GM12878 (cell line): Measurements from ENCODE around the gene SLC12A2. TPM values are rescaled to one million over a fixed set of nuclear protein-coding genes. Genes with fewer than 3 reads are reported as not detected.

Experiments
- BHLHE40 ChIP-seq, 2 experiments: fragments of 450-650 bp in 1 of 2; IDR thresholded peaks; 2 replicates each; pipeline ENCODE4 v1.6.1; 2011 to 2017; ENCODE audit warnings: low read depth in 2 of 2, borderline replicate concordance in 1 of 2, improper control_type of control experiment in 1 of 2, low read length in 1 of 2, mild to moderate bottlenecking in 1 of 2
- BMI1 ChIP-seq: fragments of 450-650 bp; IDR thresholded peaks from 2 replicates; pipeline ENCODE4 v1.6.1; 2016; ENCODE audit warnings: mild to moderate bottlenecking, moderate library complexity, borderline replicate concordance
- BRCA1 ChIP-seq: IDR thresholded peaks from 2 replicates; pipeline ENCODE4 v1.6.1; 2011; ENCODE audit warnings: low read depth, low read length, improper control_type of control experiment
- CEBPB ChIP-seq, 2 experiments: fragments of 150-350 bp in 1 of 2; IDR thresholded peaks; 2 replicates each; pipeline ENCODE4 v1.6.1; 2012 to 2014; ENCODE audit warnings: low read depth in 2 of 2, low read length in 2 of 2, borderline replicate concordance in 1 of 2, inconsistent platforms in 1 of 2
- GATAD2B ChIP-seq: fragments of 450-650 bp; conservative IDR thresholded peaks from 2 replicates; pipeline ENCODE4 v1.6.1; 2017; ENCODE audit warnings: low read depth, mild to moderate bottlenecking, moderate library complexity
- IKZF1 ChIP-seq: fragments of 450-650 bp; conservative IDR thresholded peaks from 2 replicates; pipeline ENCODE4 v1.6.1; 2017; ENCODE audit warnings: antibody characterized with exemption, mild to moderate bottlenecking
- LARP7 ChIP-seq: fragments of 450-650 bp; IDR thresholded peaks from 2 replicates; pipeline ENCODE4 v1.6.1; 2017; ENCODE audit warnings: mild to moderate bottlenecking
- NBN ChIP-seq: fragments of 450-650 bp; IDR thresholded peaks from 2 replicates; pipeline ENCODE4 v1.6.1; 2016
- NR2C1 ChIP-seq: fragments of 450-650 bp; IDR thresholded peaks from 2 replicates; pipeline ENCODE4 v1.6.1; 2017; ENCODE audit warnings: antibody characterized with exemption, mild to moderate bottlenecking, moderate library complexity
- RAD21 ChIP-seq: IDR thresholded peaks from 2 replicates; pipeline ENCODE4 v1.6.1; 2011; ENCODE audit warnings: mild to moderate bottlenecking, low read depth, low read length, moderate library complexity; ENCODE audit not compliant: insufficient read depth
- RCOR1 ChIP-seq: conservative IDR thresholded peaks from 2 replicates; pipeline ENCODE4 v1.6.1; 2012; ENCODE audit warnings: low read depth, low read length, improper control_type of control experiment
- SMAD5 ChIP-seq: IDR thresholded peaks from 2 replicates; pipeline ENCODE4 v1.6.1; 2016; ENCODE audit warnings: antibody characterized with exemption, low read depth
- SPI1 ChIP-seq: IDR thresholded peaks from 2 replicates; pipeline ENCODE4 v1.6.1; 2011; ENCODE audit warnings: low read depth, mild to moderate bottlenecking, low read length, moderate library complexity, borderline replicate concordance; ENCODE audit not compliant: insufficient read depth
- WRNIP1 ChIP-seq: IDR thresholded peaks from 2 replicates; pipeline ENCODE4 v1.6.1; 2011; ENCODE audit warnings: low read depth, low read length, improper control_type of control experiment, borderline replicate concordance
- ZNF384 ChIP-seq: IDR thresholded peaks from 2 replicates; pipeline ENCODE4 v1.6.1; 2012; ENCODE audit warnings: low read depth, mild to moderate bottlenecking, low read length, improper control_type of control experiment, borderline replicate concordance
- polyA plus RNA-seq, 11 experiments: library from polyadenylated mRNA; depleted of rRNA in 4 of 11; unstranded in 6 of 11; stranded (reverse) in 5 of 11; fragments of >200 nt; fragmentation: Nextera tagmentation in 4 of 11; fragmentation: Illumina TruSeq in 1 of 11; extraction: Ambion mirVana in 4 of 11; extraction: Trizol in 1 of 11; gene quantifications; 1 replicate in 1 of 11; 2 replicates in 10 of 11; pipeline versions ENCODE4 v1.2.1 to v1.2.3, GENCODE V29; 2011 to 2016; ENCODE audit warnings: inconsistent platforms in 2 of 11, missing spikeins in 2 of 11, low read depth in 1 of 11
- total RNA-seq, 4 experiments: library from RNA; depleted of rRNA in 3 of 4; stranded (reverse); fragments of >200 nt in 3 of 4; fragmentation: Illumina TruSeq in 1 of 4; extraction: Trizol in 1 of 4; gene quantifications; 2 replicates each; pipeline versions ENCODE4 v1.2.1 to v1.2.3, GENCODE V29; 2013 to 2021
- TF ChIP-seq, protein P1 (sequence below): IDR thresholded peaks from 2 replicates; pipeline ENCODE4 v1.6.1; 2011; ENCODE audit warnings: borderline replicate concordance, low read depth, mild to moderate bottlenecking, moderate library complexity, low read length; ENCODE audit not compliant: insufficient read depth, poor library complexity, severe bottlenecking
- TF ChIP-seq, protein P2 (sequence below): fragments of 450-650 bp; IDR thresholded peaks from 2 replicates; pipeline ENCODE4 v1.6.1; 2017; ENCODE audit warnings: borderline replicate concordance
- TF ChIP-seq, protein P3 (sequence below): fragments of 450-650 bp; IDR thresholded peaks from 2 replicates; pipeline ENCODE4 v1.6.1; 2017; ENCODE audit warnings: mild to moderate bottlenecking, moderate library complexity
- TF ChIP-seq, protein P4 (sequence below): IDR thresholded peaks from 2 replicates; pipeline ENCODE4 v1.6.1; 2012; ENCODE audit warnings: improper control_type of control experiment, low read depth, low read length; ENCODE audit not compliant: insufficient replicate concordance

SLC12A2 gene
- total and polyA plus RNA-seq, 10 of the 15 experiments (the other 5 are each of a cell fraction or from before 2014, with no cell fraction given): 5.1 to 21.8 (median 10.5) TPM

DNA sequence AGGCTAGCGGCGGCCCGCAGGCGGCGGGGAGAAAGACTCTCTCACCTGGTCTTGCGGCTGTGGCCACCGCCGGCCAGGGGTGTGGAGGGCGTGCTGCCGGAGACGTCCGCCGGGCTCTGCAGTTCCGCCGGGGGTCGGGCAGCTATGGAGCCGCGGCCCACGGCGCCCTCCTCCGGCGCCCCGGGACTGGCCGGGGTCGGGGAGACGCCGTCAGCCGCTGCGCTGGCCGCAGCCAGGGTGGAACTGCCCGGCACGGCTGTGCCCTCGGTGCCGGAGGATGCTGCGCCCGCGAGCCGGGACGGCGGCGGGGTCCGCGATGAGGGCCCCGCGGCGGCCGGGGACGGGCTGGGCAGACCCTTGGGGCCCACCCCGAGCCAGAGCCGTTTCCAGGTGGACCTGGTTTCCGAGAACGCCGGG lies 253 bp downstream of the SLC12A2 start (continued):
- TF ChIP-seq BHLHE40 (IDR thresholded peaks at IDR 0.05; ENCODE audit: borderline replicate concordance in 1 of 2, low read depth in 2 of 2, low read length in 1 of 2): no peak
- no peak for TF ChIP-seq SPI1
- TF ChIP-seq, protein P1, sequence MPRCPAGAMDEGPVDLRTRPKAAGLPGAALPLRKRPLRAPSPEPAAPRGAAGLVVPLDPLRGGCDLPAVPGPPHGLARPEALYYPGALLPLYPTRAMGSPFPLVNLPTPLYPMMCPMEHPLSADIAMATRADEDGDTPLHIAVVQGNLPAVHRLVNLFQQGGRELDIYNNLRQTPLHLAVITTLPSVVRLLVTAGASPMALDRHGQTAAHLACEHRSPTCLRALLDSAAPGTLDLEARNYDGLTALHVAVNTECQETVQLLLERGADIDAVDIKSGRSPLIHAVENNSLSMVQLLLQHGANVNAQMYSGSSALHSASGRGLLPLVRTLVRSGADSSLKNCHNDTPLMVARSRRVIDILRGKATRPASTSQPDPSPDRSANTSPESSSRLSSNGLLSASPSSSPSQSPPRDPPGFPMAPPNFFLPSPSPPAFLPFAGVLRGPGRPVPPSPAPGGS: no peak
- no peak for TF ChIP-seq SMAD5
- TF ChIP-seq RAD21: peak; percentile 42
- TF ChIP-seq, protein P2, sequence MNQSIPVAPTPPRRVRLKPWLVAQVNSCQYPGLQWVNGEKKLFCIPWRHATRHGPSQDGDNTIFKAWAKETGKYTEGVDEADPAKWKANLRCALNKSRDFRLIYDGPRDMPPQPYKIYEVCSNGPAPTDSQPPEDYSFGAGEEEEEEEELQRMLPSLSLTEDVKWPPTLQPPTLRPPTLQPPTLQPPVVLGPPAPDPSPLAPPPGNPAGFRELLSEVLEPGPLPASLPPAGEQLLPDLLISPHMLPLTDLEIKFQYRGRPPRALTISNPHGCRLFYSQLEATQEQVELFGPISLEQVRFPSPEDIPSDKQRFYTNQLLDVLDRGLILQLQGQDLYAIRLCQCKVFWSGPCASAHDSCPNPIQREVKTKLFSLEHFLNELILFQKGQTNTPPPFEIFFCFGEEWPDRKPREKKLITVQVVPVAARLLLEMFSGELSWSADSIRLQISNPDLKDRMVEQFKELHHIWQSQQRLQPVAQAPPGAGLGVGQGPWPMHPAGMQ: no peak
- TF ChIP-seq IKZF1: peak; percentile 81
- TF ChIP-seq GATAD2B: peak; percentile 77; the same call in 1 of the 2 replicates
- no peak for TF ChIP-seq BMI1
- no peak for TF ChIP-seq NBN
- TF ChIP-seq, protein P3, sequence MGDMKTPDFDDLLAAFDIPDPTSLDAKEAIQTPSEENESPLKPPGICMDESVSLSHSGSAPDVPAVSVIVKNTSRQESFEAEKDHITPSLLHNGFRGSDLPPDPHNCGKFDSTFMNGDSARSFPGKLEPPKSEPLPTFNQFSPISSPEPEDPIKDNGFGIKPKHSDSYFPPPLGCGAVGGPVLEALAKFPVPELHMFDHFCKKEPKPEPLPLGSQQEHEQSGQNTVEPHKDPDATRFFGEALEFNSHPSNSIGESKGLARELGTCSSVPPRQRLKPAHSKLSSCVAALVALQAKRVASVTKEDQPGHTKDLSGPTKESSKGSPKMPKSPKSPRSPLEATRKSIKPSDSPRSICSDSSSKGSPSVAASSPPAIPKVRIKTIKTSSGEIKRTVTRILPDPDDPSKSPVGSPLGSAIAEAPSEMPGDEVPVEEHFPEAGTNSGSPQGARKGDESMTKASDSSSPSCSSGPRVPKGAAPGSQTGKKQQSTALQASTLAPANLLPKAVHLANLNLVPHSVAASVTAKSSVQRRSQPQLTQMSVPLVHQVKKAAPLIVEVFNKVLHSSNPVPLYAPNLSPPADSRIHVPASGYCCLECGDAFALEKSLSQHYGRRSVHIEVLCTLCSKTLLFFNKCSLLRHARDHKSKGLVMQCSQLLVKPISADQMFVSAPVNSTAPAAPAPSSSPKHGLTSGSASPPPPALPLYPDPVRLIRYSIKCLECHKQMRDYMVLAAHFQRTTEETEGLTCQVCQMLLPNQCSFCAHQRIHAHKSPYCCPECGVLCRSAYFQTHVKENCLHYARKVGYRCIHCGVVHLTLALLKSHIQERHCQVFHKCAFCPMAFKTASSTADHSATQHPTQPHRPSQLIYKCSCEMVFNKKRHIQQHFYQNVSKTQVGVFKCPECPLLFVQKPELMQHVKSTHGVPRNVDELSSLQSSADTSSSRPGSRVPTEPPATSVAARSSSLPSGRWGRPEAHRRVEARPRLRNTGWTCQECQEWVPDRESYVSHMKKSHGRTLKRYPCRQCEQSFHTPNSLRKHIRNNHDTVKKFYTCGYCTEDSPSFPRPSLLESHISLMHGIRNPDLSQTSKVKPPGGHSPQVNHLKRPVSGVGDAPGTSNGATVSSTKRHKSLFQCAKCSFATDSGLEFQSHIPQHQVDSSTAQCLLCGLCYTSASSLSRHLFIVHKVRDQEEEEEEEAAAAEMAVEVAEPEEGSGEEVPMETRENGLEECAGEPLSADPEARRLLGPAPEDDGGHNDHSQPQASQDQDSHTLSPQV: no peak
- peak; percentile 74 for TF ChIP-seq LARP7
- TF ChIP-seq BRCA1: no peak
- TF ChIP-seq, protein P4, sequence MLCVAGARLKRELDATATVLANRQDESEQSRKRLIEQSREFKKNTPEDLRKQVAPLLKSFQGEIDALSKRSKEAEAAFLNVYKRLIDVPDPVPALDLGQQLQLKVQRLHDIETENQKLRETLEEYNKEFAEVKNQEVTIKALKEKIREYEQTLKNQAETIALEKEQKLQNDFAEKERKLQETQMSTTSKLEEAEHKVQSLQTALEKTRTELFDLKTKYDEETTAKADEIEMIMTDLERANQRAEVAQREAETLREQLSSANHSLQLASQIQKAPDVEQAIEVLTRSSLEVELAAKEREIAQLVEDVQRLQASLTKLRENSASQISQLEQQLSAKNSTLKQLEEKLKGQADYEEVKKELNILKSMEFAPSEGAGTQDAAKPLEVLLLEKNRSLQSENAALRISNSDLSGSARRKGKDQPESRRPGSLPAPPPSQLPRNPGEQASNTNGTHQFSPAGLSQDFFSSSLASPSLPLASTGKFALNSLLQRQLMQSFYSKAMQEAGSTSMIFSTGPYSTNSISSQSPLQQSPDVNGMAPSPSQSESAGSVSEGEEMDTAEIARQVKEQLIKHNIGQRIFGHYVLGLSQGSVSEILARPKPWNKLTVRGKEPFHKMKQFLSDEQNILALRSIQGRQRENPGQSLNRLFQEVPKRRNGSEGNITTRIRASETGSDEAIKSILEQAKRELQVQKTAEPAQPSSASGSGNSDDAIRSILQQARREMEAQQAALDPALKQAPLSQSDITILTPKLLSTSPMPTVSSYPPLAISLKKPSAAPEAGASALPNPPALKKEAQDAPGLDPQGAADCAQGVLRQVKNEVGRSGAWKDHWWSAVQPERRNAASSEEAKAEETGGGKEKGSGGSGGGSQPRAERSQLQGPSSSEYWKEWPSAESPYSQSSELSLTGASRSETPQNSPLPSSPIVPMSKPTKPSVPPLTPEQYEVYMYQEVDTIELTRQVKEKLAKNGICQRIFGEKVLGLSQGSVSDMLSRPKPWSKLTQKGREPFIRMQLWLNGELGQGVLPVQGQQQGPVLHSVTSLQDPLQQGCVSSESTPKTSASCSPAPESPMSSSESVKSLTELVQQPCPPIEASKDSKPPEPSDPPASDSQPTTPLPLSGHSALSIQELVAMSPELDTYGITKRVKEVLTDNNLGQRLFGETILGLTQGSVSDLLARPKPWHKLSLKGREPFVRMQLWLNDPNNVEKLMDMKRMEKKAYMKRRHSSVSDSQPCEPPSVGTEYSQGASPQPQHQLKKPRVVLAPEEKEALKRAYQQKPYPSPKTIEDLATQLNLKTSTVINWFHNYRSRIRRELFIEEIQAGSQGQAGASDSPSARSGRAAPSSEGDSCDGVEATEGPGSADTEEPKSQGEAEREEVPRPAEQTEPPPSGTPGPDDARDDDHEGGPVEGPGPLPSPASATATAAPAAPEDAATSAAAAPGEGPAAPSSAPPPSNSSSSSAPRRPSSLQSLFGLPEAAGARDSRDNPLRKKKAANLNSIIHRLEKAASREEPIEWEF: no peak
- no peak for TF ChIP-seq NR2C1
- TF ChIP-seq CEBPB (IDR thresholded peaks at IDR 0.05; ENCODE audit: borderline replicate concordance in 1 of 2, low read depth in 2 of 2, low read length in 2 of 2): no peak
- TF ChIP-seq ZNF384: no peak
- no peak for TF ChIP-seq RCOR1
- no peak for TF ChIP-seq WRNIP1
